MM.1S (cell line): ENCODE data around the gene PHETA1.
"Not testable (repeated sequence)": the region's sequence is repeated elsewhere in the genome, so short reads cannot be mapped to it uniquely, and the experiment has no call there.

Source experiments
- DNase-seq: peaks from one replicate; pipeline ENCODE4 v3.0.0-alpha.2; 2015
- H2AFZ ChIP-seq: fragments of 300-600 bp; sonication (generic); 2 replicates; pipeline ENCODE4 v1.6.0; 2016; ENCODE audit warnings: antibody characterized with exemption, low read length
- H3F3A ChIP-seq: fragments of 300-600 bp; sonication (generic); 2 replicates; pipeline ENCODE4 v1.6.1; 2016; ENCODE audit warnings: mild to moderate bottlenecking, antibody characterized with exemption, low read length, moderate library complexity, mixed read lengths; ENCODE audit not compliant: insufficient read depth
- H3K27ac ChIP-seq: fragments of 300-600 bp; sonication (generic); 2 replicates; pipeline ENCODE4 v1.5.1; 2016; ENCODE audit warnings: mild to moderate bottlenecking, low read length
- H3K27me3 ChIP-seq: fragments of 300-600 bp; sonication (generic); replicated peaks from 2 replicates; pipeline ENCODE4 v1.6.0; 2016; ENCODE audit warnings: low read length; ENCODE audit not compliant: insufficient read depth
- H3K36me3 ChIP-seq: fragments of 300-600 bp; sonication (generic); replicated peaks from 2 replicates; pipeline ENCODE4 v1.6.1; 2016; ENCODE audit warnings: mild to moderate bottlenecking, low read length, mixed read lengths; ENCODE audit not compliant: insufficient read depth
- H3K4me1 ChIP-seq: fragments of 300-600 bp; sonication (generic); 2 replicates; pipeline ENCODE4 v1.6.1; 2016; ENCODE audit warnings: low read length, mixed read lengths
- H3K4me2 ChIP-seq: fragments of 300-600 bp; sonication (generic); 2 replicates; pipeline ENCODE4 v1.6.0; 2016; ENCODE audit warnings: low read depth, low read length
- H3K4me3 ChIP-seq: fragments of 300-600 bp; sonication (generic); 2 replicates; pipeline ENCODE4 v1.5.1; 2016; ENCODE audit warnings: low read length, mixed read lengths
- H3K79me2 ChIP-seq: fragments of 300-600 bp; sonication (generic); 2 replicates; pipeline ENCODE4 v1.6.1; 2016; ENCODE audit warnings: mixed run types, low read length, mixed read lengths
- H3K9ac ChIP-seq: fragments of 300-600 bp; sonication (generic); 2 replicates; pipeline ENCODE4 v1.6.1; 2016; ENCODE audit warnings: low read length, mixed read lengths
- H3K9me2 ChIP-seq: fragments of 300-600 bp; sonication (generic); replicated peaks from 2 replicates; pipeline ENCODE4 v1.6.1; 2016; ENCODE audit warnings: mild to moderate bottlenecking, low read length, mixed read lengths; ENCODE audit not compliant: insufficient read depth
- H3K9me3 ChIP-seq: fragments of 300-600 bp; sonication (generic); replicated peaks from 2 replicates; pipeline ENCODE4 v1.6.1; 2016; ENCODE audit warnings: mild to moderate bottlenecking, low read length, mixed read lengths; ENCODE audit not compliant: insufficient read depth
- H4K20me1 ChIP-seq: fragments of 300-600 bp; sonication (generic); 2 replicates; pipeline ENCODE4 v1.6.1; 2016; ENCODE audit warnings: mild to moderate bottlenecking, low read length, moderate library complexity, mixed read lengths; ENCODE audit not compliant: insufficient read depth
- CTCF ChIP-seq: fragments of 300-600 bp; sonication (generic); IDR thresholded peaks from 2 replicates; pipeline ENCODE4 v1.5.1; 2016; ENCODE audit warnings: antibody characterized with exemption, low read length, mixed read lengths
- EZH2 ChIP-seq: fragments of 300-600 bp; sonication (generic); optimal IDR thresholded peaks from 2 replicates; pipeline ENCODE3; 2017; ENCODE audit warnings: low read depth, mild to moderate bottlenecking, antibody characterized with exemption, low read length, mixed read lengths
- EZH2phosphoT487 ChIP-seq: fragments of 300-600 bp; sonication (generic); IDR thresholded peaks from 2 replicates; pipeline ENCODE4 v1.6.1; 2018; ENCODE audit warnings: antibody characterized with exemption, low read length

Gene PHETA1

GRCh38 chr12:111339321-111339938 lies 29.5 kb downstream of the PHETA1 start:
- Histone ChIP-seq H3F3A (no peaks in the 10 kb centered on the region), H3K27ac (no peak overlapping the region), H3K4me2 (no peak overlapping the region), H4K20me1 (no peaks in the 10 kb centered on the region), H3K36me3 (no peaks in the 10 kb centered on the region), H3K9me3 (no peaks in the 10 kb centered on the region), H3K9me2 (no peaks in the 10 kb centered on the region), H3K4me1 (no peaks in the 10 kb centered on the region), H3K27me3 (no peaks in the 10 kb centered on the region), H2AFZ (no peak overlapping the region), H3K9ac (no peak overlapping the region), H3K79me2 (no peaks in the 10 kb centered on the region), H3K4me3 (no peak overlapping the region)
- TF ChIP-seq CTCF, result no peak
- TF ChIP-seq EZH2, result no peak
- TF ChIP-seq EZH2phosphoT487, result no peak
- no peak for DNase-seq

- no peak overlapping the region for H3K4me3 ChIP-seq
- H3K9me3 ChIP-seq, result no peaks in the 10 kb centered on the region
- no peaks in the 10 kb centered on the region for H3K79me2 ChIP-seq
- H2AFZ ChIP-seq, result no peak overlapping the region
- H3K9ac ChIP-seq, result no peak overlapping the region
- no peaks in the 10 kb centered on the region for H4K20me1 ChIP-seq
- no peaks in the 10 kb centered on the region for H3F3A ChIP-seq
- no peaks in the 10 kb centered on the region for H3K4me1 ChIP-seq
- TF ChIP-seq EZH2phosphoT487, result no peak
- no peak for TF ChIP-seq CTCF
- TF ChIP-seq EZH2, result no peak
- no peaks in the 10 kb centered on the region for H3K9me2 ChIP-seq
- no peaks in the 10 kb centered on the region for H3K36me3 ChIP-seq
- DNase-seq, result no peak
- no peak overlapping the region for H3K4me2 ChIP-seq
- no peaks in the 10 kb centered on the region for H3K27me3 ChIP-seq
- H3K27ac ChIP-seq, result no peak overlapping the region
Observed at GRCh38 chr12:111338096-111338495, 30.8 kb downstream of the PHETA1 start.

- no peak for DNase-seq
- Histone ChIP-seq H3K4me1 (no peaks in the 10 kb centered on the region), H2AFZ (no peak overlapping the region), H4K20me1 (no peaks in the 10 kb centered on the region), H3K9me3 (no peaks in the 10 kb centered on the region), H3K27ac (no peak overlapping the region), H3K9ac (no peak overlapping the region), H3K4me3 (no peak overlapping the region), H3K9me2 (no peaks in the 10 kb centered on the region), H3K4me2 (no peak overlapping the region), H3K27me3 (no peaks in the 10 kb centered on the region), H3K79me2 (no peaks in the 10 kb centered on the region), H3K36me3 (no peaks in the 10 kb centered on the region), H3F3A (no peaks in the 10 kb centered on the region)
- TF ChIP-seq EZH2phosphoT487, result no peak
- TF ChIP-seq EZH2, result no peak
- no peak for TF ChIP-seq CTCF
Observed at GRCh38 chr12:111337371-111337770, 31.5 kb downstream of the PHETA1 start.

DNA sequence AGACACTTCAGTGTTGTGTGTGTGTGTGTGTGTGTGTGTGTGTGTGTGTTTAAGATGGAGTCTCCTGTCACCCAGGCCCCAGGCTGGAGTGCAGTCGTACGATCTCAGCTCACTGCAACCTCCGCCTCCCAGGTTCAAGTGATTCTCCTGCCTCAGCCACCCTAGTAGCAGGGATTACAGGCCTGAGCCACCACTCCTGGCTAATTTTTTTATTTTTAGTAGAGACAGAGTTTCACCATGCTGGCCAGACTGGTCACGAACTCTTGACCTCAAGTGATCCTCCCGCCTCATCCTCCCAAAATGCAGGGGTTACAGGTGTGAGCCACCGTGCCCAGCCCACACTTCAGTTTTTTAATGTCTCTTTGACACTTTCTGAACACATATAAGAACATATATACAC lies 32.5 kb downstream of the PHETA1 start:
- not testable (repeated sequence) for H3K9ac ChIP-seq, DNase-seq, H3K36me3 ChIP-seq

More for the DNA sequence above, 32.5 kb downstream of the PHETA1 start:
- not testable (repeated sequence) for H3K9me2 ChIP-seq, H3K27me3 ChIP-seq, H3K27ac ChIP-seq, H3F3A ChIP-seq, H3K79me2 ChIP-seq, H3K4me1 ChIP-seq, H3K9me3 ChIP-seq, H4K20me1 ChIP-seq, H2AFZ ChIP-seq, H3K4me2 ChIP-seq, H3K4me3 ChIP-seq
